OCI-LY1 (cell line): ENCODE measurements around the gene SOX30.

ENCODE experiments used
- EZH2 ChIP-seq: fragments of 200-600 bp; sonication (generic), shearing (Covaris generic); IDR thresholded peaks from 2 replicates; pipeline ENCODE4 v1.8.0; 2017; ENCODE audit warnings: borderline replicate concordance, mixed run types, mild to moderate bottlenecking, antibody characterized with exemption, low read length, moderate library complexity, mixed read lengths
- TF ChIP-seq, protein P1 (sequence below): fragments of 200-600 bp; sonication (generic), shearing (Covaris generic); IDR thresholded peaks from 2 replicates; pipeline ENCODE4 v1.5.1; 2017; ENCODE audit warnings: mild to moderate bottlenecking, antibody characterized with exemption, low read length, moderate library complexity, mixed read lengths

DNA sequence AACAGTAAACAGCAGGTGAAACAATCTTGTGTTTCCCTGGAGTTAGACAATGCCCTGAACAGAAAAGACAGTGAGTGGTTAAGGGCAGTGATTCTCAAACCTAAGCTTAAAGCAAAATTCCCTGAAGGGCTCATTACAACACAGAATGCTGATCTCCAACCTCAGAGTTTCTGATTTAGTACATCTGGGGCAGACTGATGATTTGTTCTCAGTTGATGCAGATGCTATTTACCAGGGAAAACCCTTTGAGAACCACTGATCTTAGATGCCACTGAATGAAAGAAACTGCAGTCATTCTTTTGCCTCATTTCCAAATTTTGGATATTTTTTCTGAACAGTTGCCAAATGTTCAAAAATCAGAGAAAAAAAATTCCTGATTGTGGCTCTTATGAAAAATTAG is 58.0 kb downstream of the SOX30 start:
- TF ChIP-seq, protein P1, sequence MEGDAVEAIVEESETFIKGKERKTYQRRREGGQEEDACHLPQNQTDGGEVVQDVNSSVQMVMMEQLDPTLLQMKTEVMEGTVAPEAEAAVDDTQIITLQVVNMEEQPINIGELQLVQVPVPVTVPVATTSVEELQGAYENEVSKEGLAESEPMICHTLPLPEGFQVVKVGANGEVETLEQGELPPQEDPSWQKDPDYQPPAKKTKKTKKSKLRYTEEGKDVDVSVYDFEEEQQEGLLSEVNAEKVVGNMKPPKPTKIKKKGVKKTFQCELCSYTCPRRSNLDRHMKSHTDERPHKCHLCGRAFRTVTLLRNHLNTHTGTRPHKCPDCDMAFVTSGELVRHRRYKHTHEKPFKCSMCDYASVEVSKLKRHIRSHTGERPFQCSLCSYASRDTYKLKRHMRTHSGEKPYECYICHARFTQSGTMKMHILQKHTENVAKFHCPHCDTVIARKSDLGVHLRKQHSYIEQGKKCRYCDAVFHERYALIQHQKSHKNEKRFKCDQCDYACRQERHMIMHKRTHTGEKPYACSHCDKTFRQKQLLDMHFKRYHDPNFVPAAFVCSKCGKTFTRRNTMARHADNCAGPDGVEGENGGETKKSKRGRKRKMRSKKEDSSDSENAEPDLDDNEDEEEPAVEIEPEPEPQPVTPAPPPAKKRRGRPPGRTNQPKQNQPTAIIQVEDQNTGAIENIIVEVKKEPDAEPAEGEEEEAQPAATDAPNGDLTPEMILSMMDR, result no peak
- no peak for TF ChIP-seq EZH2
